Activated CD4-positive, CD25-positive, alpha-beta regulatory T cell (primary cell): Measurements from ENCODE around the gene AIRE.

Source experiments
- DNase-seq, 4 experiments: peaks; one replicate each; lab custom pipeline; 2025; lab: John Stamatoyannopoulos, UW

The AIRE gene

GRCh38 chr21:44305691-44306090, 20.0 kb downstream of the AIRE start:
- DNase-seq = no peak

- DNase-seq = no peak
These were observed 21.4 kb downstream of the AIRE start for GRCh38 chr21:44306936-44307704.

- DNase-seq = no peak
These were observed 25.2 kb downstream of the AIRE start for GRCh38 chr21:44310628-44311507.

- DNase-seq = no peak
These were observed 26.4 kb downstream of the AIRE start for GRCh38 chr21:44312089-44312488.

GRCh38 chr21:44312716-44313115, 27.0 kb downstream of the AIRE start:
- DNase-seq = no peak

- DNase-seq = no peak
These were observed 27.8 kb downstream of the AIRE start for GRCh38 chr21:44313451-44313850.

DNA sequence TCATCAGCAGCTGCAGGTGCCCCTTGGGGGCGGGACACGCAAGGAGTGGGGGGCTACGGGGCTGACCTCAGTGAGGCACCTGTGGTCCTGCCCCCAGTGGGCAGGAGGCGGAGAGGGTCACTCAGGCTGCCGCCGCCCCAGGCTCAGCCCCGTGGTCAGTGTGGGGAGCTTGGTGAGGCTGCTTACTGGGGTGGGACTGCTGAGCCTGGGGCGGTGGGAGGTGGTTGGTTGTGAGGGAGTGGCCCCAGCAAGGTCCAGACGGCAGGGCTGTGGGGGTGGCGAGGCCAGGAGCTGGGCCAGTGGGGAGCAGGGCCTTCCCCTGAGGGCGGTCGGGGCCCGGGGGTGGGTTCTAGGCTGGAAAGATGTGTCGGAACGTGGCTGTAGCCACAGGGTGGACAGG, 28.5 kb downstream of the AIRE start:
- DNase-seq = no peak

DNA sequence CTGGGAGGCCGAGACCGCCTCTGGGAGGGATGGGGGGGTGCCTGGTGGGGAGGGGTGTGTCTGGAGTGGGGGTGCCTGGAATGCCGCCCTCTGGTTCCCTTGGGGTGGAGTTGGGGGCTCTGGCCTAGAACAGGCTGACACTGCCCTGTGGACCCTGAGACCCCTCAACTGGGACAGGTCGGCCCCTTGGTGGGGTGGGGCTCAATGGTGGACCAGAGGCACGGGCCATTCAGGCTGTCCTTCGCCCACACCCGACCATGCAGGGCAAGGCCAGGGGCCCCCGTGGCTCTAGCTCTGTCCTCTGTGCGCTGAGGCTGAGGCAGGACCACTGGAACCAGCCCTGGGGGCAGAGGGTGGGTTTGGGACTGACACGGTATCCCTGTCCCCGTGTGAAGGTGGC, 28.9 kb downstream of the AIRE start:
- DNase-seq = no peak

GRCh38 chr21:44315691-44316203, 30.1 kb downstream of the AIRE start:
- DNase-seq = no peak

GRCh38 chr21:44316277-44316900, 30.7 kb downstream of the AIRE start:
- DNase-seq = no peak

GRCh38 chr21:44317241-44317782, 31.6 kb downstream of the AIRE start:
- DNase-seq = no peak

DNA sequence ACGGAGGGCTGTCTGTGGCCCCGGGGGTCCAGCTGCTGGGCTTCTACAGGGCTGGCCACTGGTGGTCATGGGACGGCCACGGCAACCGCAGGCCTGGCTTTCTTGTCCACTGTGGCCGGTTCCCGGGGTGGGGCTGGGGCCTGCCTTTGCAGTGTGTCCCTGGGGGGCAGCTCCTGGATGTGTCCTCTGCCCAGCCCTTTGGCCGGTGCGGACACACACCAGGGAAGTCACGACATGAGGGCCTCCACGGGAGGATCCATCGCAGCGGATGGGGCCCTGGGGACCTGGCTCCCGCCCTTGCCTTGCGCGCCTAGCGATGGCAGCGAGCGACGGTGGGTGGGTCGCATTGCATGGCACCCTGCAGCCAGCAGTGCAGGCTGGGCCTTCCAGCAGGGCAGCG, 32.2 kb downstream of the AIRE start:
- no peak for DNase-seq

DNA sequence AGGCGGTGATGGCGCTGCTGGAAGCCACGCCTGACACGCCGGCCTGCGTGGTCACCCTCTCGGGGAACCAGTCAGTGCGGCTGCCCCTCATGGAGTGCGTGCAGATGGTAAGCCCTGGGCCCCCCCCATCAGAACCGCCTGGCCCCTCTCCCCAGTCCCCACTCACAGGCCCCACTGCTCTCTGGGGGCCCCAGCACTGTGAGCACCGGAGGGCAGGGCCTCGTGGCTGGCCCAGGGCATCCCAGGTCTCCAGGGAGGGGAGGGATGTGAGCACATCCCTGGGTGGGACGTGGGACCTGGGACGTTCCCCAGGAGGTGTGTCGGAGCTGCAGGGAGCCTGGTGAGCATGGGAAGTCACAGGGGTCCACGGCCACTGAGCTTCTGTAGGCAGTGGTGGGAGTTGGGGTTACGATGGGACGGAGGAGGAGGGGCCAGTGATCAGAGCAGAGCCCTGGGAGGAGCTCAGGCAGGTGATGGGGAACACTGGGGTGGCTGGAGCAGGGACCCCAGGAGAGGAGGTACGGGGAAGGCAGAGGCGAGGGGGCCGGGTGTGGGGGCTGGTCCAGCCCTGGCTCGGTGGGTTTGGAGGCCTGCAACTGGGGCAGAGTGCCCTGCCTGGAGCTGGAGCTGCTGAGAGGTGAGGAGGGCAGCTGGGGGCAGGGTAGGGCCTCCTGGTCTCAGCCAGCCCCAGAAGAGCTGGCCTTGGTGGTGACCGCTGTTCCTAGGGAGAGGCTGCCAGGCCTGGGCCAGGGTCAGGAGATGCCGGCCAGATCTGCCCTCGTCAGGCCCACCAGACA, 33.0 kb downstream of the AIRE start:
- no peak for DNase-seq

- no peak for DNase-seq
These were observed 33.9 kb downstream of the AIRE start for GRCh38 chr21:44319407-44320065.

- DNase-seq = no peak
These were observed 35.2 kb downstream of the AIRE start for GRCh38 chr21:44320847-44321246.

DNA sequence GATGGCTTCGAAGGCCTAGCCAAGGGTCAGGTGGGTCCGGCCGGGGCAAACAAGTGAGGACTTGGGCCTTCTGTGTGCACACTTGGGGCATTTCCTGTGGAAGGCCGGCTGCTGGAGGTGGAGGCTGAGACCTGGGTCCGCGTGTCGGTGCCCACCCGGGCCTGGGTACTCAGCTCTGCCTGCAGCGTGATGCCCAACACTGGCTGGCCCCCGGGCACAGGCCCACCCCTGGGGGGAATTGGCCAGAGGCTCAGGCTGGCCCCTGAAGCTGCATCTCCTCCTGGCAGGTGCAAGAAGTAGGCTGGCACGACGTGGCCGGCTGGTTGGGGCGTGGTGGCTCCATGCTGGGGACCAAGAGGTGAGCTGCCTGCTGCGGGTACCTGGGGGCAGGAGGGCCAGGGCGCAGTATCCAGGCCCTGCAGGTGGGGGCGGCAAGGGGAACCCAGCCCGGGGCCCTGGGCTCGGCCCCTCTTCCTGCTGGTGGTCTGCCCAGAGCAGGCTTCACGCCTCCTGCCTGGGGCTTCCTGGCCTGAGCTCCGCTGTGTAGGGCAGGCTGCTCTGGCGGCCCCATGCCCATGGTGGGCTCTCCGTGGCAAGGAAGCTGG, 36.3 kb downstream of the AIRE start:
- DNase-seq = no peak

- DNase-seq = no peak
These were observed 37.1 kb downstream of the AIRE start for GRCh38 chr21:44322621-44323325.

- no peak for DNase-seq
These were observed 37.9 kb downstream of the AIRE start for GRCh38 chr21:44323591-44323990.

DNA sequence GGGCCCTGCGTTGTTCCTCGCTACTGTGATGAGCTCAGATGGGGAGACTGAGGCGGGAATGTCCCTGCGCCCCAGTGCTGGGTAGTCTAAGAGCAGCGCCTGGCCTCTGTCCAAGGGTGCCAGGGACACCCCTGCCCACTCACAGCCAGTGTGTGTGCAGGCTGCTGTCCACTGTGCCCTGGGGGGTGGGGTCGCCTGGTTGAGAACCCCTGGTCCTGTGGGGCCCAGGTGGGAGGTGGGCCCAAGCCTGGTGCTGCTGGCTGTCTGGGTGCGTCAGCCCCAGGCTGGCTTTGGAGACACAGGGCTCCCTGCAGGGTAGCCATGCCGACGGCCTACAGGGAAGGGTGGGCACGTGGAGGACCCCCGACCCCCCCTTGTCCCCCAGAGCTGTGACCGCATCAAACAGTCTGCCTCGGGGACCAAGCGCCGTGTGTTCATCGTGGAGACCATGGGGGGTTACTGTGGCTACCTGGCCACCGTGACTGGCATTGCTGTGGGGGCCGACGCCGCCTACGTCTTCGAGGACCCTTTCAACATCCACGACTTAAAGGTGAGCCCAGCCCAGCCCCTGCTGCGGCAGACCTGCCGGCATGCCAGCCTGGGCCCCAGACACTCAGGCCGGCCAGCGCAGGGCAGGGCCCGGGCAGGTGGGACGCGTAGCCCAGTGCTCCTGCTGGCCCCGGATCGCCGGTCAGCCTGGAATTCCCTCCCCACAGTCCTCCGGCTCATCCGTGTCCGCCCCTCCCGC, 38.6 kb downstream of the AIRE start:
- DNase-seq = no peak
